Astrocyte (in vitro differentiated cells and primary cell): ENCODE data around the gene PARVB.

Source experiments
- CTCF ChIP-seq: IDR thresholded peaks from 2 replicates; pipeline ENCODE4 v1.5.1; 2011; ENCODE audit warnings: low read depth, mild to moderate bottlenecking, inconsistent platforms, low read length, moderate library complexity; ENCODE audit not compliant: insufficient read depth
- EZH2 ChIP-seq: IDR thresholded peaks from 2 replicates; pipeline ENCODE4 v1.6.1; 2012; ENCODE audit warnings: mild to moderate bottlenecking, low read length, inconsistent platforms; ENCODE audit not compliant: insufficient read depth

GRCh38 chr22:44167501-44167900 lies 143.4 kb downstream of the PARVB start:
- TF ChIP-seq CTCF (no peak), EZH2 (no peak)
